Endothelial cell of umbilical vein (primary cell): ENCODE data around the gene HTR3A. TPM values are rescaled to one million over a fixed set of nuclear protein-coding genes. Genes with fewer than 3 reads are reported as not detected.

Experiments
- BruUV-seq: library from RNA; stranded (reverse); fragments of 400-500 nt; replicated peaks from 2 replicates; lab custom pipeline; 2021; lab: Mats Ljungman, UMichigan
- CTCF ChIA-PET: fragments of 300-600, 350-600 bp; sonication (Branson Sonifier 250); formaldehyde crosslinking; loops from one replicate; lab custom pipeline; 2021; ENCODE audit warnings: antibody characterized with exemption, inconsistent platforms; lab: Charles Lee
- POLR2A ChIA-PET: fragments of 300-600, 350-600 bp; sonication (Branson Sonifier 250); formaldehyde crosslinking; loops from one replicate; lab custom pipeline; 2021; ENCODE audit warnings: antibody characterized with exemption, inconsistent platforms; lab: Charles Lee
- DNase-seq: peaks from one replicate; pipeline ENCODE4 v3.0.0-alpha.2; 2011; ENCODE audit warnings: low read depth, low spot score
- FAIRE-seq: peaks from 2 replicates; lab custom pipeline; 2011; peaks lifted over from hg19 to GRCh38; lab: Jason Lieb, UNC
- H2AFZ ChIP-seq: 2 replicates; pipeline ENCODE4 v1.6.0; 2012; ENCODE audit warnings: low read depth, low read length, control low read depth, inconsistent platforms
- H3K27ac ChIP-seq: 2 replicates; pipeline ENCODE4 v1.5.1; 2011; ENCODE audit warnings: low read depth, mild to moderate bottlenecking, control low read depth, low read length, moderate library complexity; ENCODE audit not compliant: insufficient read depth
- H3K27me3 ChIP-seq, 2 experiments: 2 replicates each; pipeline versions ENCODE4 v1.6.0 to v1.6.1; 2011; ENCODE audit warnings: low read length in 2 of 2, mixed read lengths in 1 of 2; ENCODE audit not compliant: control insufficient read depth in 2 of 2, insufficient read depth in 2 of 2
- H3K36me3 ChIP-seq, 2 experiments: 2 replicates in 1 of 2; 3 replicates in 1 of 2; pipeline ENCODE4 v1.5.1; 2011; ENCODE audit warnings: low read length in 2 of 2, mild to moderate bottlenecking in 1 of 2, moderate library complexity in 1 of 2; ENCODE audit not compliant: control insufficient read depth in 2 of 2, insufficient read depth in 2 of 2; ENCODE audit errors: extremely low read depth in 1 of 2
- H3K4me1 ChIP-seq: 3 replicates; pipeline ENCODE4 v1.5.1; 2011; ENCODE audit warnings: mild to moderate bottlenecking, low read length; ENCODE audit not compliant: control insufficient read depth, insufficient read depth; ENCODE audit errors: extremely low read depth
- H3K4me2 ChIP-seq: 2 replicates; pipeline ENCODE4 v1.6.1; 2011; ENCODE audit warnings: low read length, control low read depth, mixed read lengths; ENCODE audit not compliant: insufficient read depth
- H3K4me3 ChIP-seq, 3 experiments: fragments of 200-600 bp in 1 of 3; sonication (generic), shearing (Covaris generic) in 1 of 3; replicated peaks in 1 of 3; 2 replicates each; pipeline ENCODE4 v1.5.1; 2011 to 2016; ENCODE audit warnings: control low read depth in 3 of 3, low read length in 3 of 3, mild to moderate bottlenecking in 2 of 3, inconsistent platforms in 1 of 3, low read depth in 1 of 3, moderate library complexity in 1 of 3; ENCODE audit not compliant: insufficient read depth in 1 of 3
- H3K79me2 ChIP-seq: 2 replicates; pipeline ENCODE4 v1.6.0; 2012; ENCODE audit warnings: low read length, inconsistent platforms; ENCODE audit not compliant: control insufficient read depth, insufficient read depth
- H3K9ac ChIP-seq: replicated peaks from 2 replicates; pipeline ENCODE3; 2011; ENCODE audit warnings: low read length, control low read depth; ENCODE audit not compliant: insufficient read depth; ENCODE audit errors: extremely low read depth
- H3K9me1 ChIP-seq: replicated peaks from 3 replicates; pipeline ENCODE4 v1.6.0; 2011; ENCODE audit warnings: mild to moderate bottlenecking, low read length; ENCODE audit not compliant: control insufficient read depth, insufficient read depth; ENCODE audit errors: extremely low read depth
- H3K9me3 ChIP-seq: replicated peaks from 2 replicates; pipeline ENCODE4 v1.5.1; 2012; ENCODE audit warnings: low read length, inconsistent platforms; ENCODE audit not compliant: control insufficient read depth, insufficient read depth
- H4K20me1 ChIP-seq: replicated peaks from 2 replicates; pipeline ENCODE3; 2011; ENCODE audit warnings: mild to moderate bottlenecking, low read length; ENCODE audit not compliant: control insufficient read depth, insufficient read depth; ENCODE audit errors: extremely low read depth
- CTCF ChIP-seq, 2 donors: IDR thresholded peaks; 1 replicate in 1 of 2; 2 replicates in 1 of 2; pipeline ENCODE4 v1.5.1; 2011; ENCODE audit warnings: low read length in 2 of 2, mild to moderate bottlenecking in 2 of 2, moderate library complexity in 2 of 2, control low read depth in 1 of 2, inconsistent platforms in 1 of 2, low read depth in 1 of 2; ENCODE audit not compliant: insufficient read depth in 1 of 2; ENCODE audit errors: extremely low read depth in 1 of 2
- EZH2 ChIP-seq: IDR thresholded peaks from 2 replicates; pipeline ENCODE4 v1.6.1; 2012; ENCODE audit warnings: borderline replicate concordance, low read depth, mild to moderate bottlenecking, moderate library complexity, low read length, inconsistent platforms; ENCODE audit not compliant: severe bottlenecking
- FOS ChIP-seq: IDR thresholded peaks from 2 replicates; pipeline ENCODE4 v1.6.1; 2011; ENCODE audit warnings: mild to moderate bottlenecking, low read length, moderate library complexity, borderline replicate concordance; ENCODE audit not compliant: insufficient read depth
- GATA2 ChIP-seq: IDR thresholded peaks from 2 replicates; pipeline ENCODE4 v1.7.0; 2011; ENCODE audit warnings: low read depth, mild to moderate bottlenecking, moderate library complexity, mixed read lengths, low read length; ENCODE audit not compliant: insufficient read length, insufficient read depth
- JUN ChIP-seq: IDR thresholded peaks from 2 replicates; pipeline ENCODE4 v1.6.1; 2011; ENCODE audit warnings: borderline replicate concordance, low read depth; ENCODE audit not compliant: insufficient read length, insufficient read depth
- MAX ChIP-seq: IDR thresholded peaks from 2 replicates; pipeline ENCODE4 v1.6.1; 2011; ENCODE audit not compliant: insufficient read depth, insufficient read length
- MYC ChIP-seq: IDR thresholded peaks from one replicate; pipeline ENCODE4 v1.6.1; 2011; ENCODE audit warnings: mild to moderate bottlenecking, low read depth, low read length
- POLR2A ChIP-seq: IDR thresholded peaks from 2 replicates; pipeline ENCODE4 v1.6.1; 2012; ENCODE audit warnings: low read depth, mild to moderate bottlenecking, control low read depth, low read length
- POLR2AphosphoS5 ChIP-seq: IDR thresholded peaks from 2 replicates; pipeline ENCODE4 v1.6.1; 2012; ENCODE audit warnings: low read depth, mild to moderate bottlenecking, control low read depth, low read length, moderate library complexity; ENCODE audit not compliant: insufficient read depth
- dilution Hi-C: fragments of 300-500 bp; cut with MboI; formaldehyde crosslinking; loops from one replicate; pipeline ENCODE4 v1.15.0; 2019; ENCODE audit warnings: low sequenced_read_pairs; ENCODE audit not compliant: extremely low pct_ligation_motif_present
- intact Hi-C: fragments of 100-400 bp; cut with micrococcal nuclease; formaldehyde crosslinking; loops from one replicate; pipeline ENCODE4 v1.10.0; 2022
- polyA plus RNA-seq, 4 experiments: library from polyadenylated mRNA; depleted of rRNA in 3 of 4; stranded (reverse) in 3 of 4; unstranded in 1 of 4; fragments of >200 nt; gene quantifications; 2 replicates each; pipeline versions ENCODE4 v1.2.1 to v1.2.3, GENCODE V29; 2011 to 2012; ENCODE audit warnings: missing spikeins in 1 of 4
- total RNA-seq: library from RNA; stranded (reverse); gene quantifications from 2 replicates; pipeline ENCODE4 v1.2.3, GENCODE V29; 2021

The HTR3A gene
- total and polyA plus RNA-seq, 2 donors (not counting 3 experiments of a cell fraction or from before 2014, with no cell fraction given) = not detected

- Histone ChIP-seq H4K20me1 (no peaks in the 10 kb centered on the region), H3K9me3 (no peaks in the 10 kb centered on the region), H3K4me1 (no peaks in the 10 kb centered on the region), H3K4me3 (no peak overlapping the region), H3K4me2 (no peak overlapping the region), H3K36me3 (no peaks in the 10 kb centered on the region), H3K9ac (no peak overlapping the region), H2AFZ (no peak overlapping the region), H3K79me2 (no peaks in the 10 kb centered on the region), H3K27me3 (peaks cover 0 to 4% of the 10 kb centered on the region in 2 experiments), H3K9me1 (no peaks in the 10 kb centered on the region), H3K27ac (no peak overlapping the region)
- intact Hi-C loops (loop anchor here (2.0 to 5.0 kb wide), 2 partner anchors 93 to 183 kb away; no protein-coding TSS in a partner anchor), dilution Hi-C loops (no loop called here)
- POLR2A ChIA-PET = no interaction called here
- no peak for DNase-seq
- TF ChIP-seq JUN = no peak
- TF ChIP-seq POLR2AphosphoS5 = no peak
- TF ChIP-seq MYC = no peak
- FAIRE-seq = no peak
- BruUV-seq = no TSS peak
- CTCF ChIA-PET = interaction anchor here (19.6 kb wide), 1 partner anchor 271 kb away, joined by 539 read pairs; no protein-coding TSS in a partner anchor
These were observed 15.0 kb downstream of the HTR3A start for GRCh38 chr11:113989916-113990315.

GRCh38 chr11:113991170-113991569 is 16.3 kb downstream of the HTR3A start:
- intact Hi-C loops = loop anchor here (2.0 to 5.0 kb wide), 2 partner anchors 94 to 184 kb away; no protein-coding TSS in a partner anchor
- TF ChIP-seq GATA2 (no peak), JUN (no peak), POLR2AphosphoS5 (no peak), EZH2 (no peak), CTCF (IDR thresholded peaks at IDR 0.05; ENCODE audit: extremely low read depth in 1 of 2, insufficient read depth in 1 of 2, low read depth in 1 of 2, low read length in 2 of 2) (no peak), MYC (no peak), POLR2A (no peak), FOS (no peak), MAX (no peak)
- FAIRE-seq = peak; percentile 66
- Histone ChIP-seq H3K4me1 (no peaks in the 10 kb centered on the region), H3K4me2 (no peak overlapping the region), H3K79me2 (no peaks in the 10 kb centered on the region), H3K9me3 (no peaks in the 10 kb centered on the region), H3K9me1 (no peaks in the 10 kb centered on the region), H3K9ac (no peak overlapping the region), H3K27me3 (peaks cover 0 to 4% of the 10 kb centered on the region in 2 experiments), H2AFZ (no peak overlapping the region), H3K4me3 (no peak overlapping the region), H4K20me1 (no peaks in the 10 kb centered on the region), H3K36me3 (no peaks in the 10 kb centered on the region), H3K27ac (no peak overlapping the region)
- peak; percentile 38 for DNase-seq
- dilution Hi-C loops = no loop called here
- CTCF ChIA-PET = interaction anchor here (0.6 to 19.6 kb wide), 6 partner anchors 30 to 289 kb away, joined by 3 to 539 read pairs (median 3); no protein-coding TSS in a partner anchor
- POLR2A ChIA-PET = no interaction called here
- no TSS peak for BruUV-seq
